ENCODE data around the gene NIFK. TPM values are rescaled to one million over a fixed set of nuclear protein-coding genes. Genes with fewer than 3 reads are reported as not detected.

NIFK gene
- total RNA-seq, 1 experiment from 2014 or later = 41.2 TPM

Other genes starting within 250 kb of the NIFK start
- gene RNU4ATAC, start 206.0 kb downstream of the NIFK start, total RNA-seq (2014; rRNA removed; shearing (Covaris generic); ENCODE audit: low replicate concordance) = not detected in 2 replicates
- gene CLASP1, start 87.4 kb downstream of the NIFK start, total RNA-seq (2014; rRNA removed; shearing (Covaris generic); ENCODE audit: low replicate concordance) = 9.5 and 21.0 TPM in 2 replicates
- gene TSN, start 18.8 kb upstream of the NIFK start, total RNA-seq (2014; rRNA removed; shearing (Covaris generic); ENCODE audit: low replicate concordance) = 20.6 and 32.8 TPM in 2 replicates

Data from Caki2 (cell line).